ENCODE data around the gene TMEM38B.

GRCh38 chr9:105656131-105656921 lies 38.0 kb upstream of the TMEM38B start:
- TF ChIP-seq CTCF (conservative IDR thresholded peaks at IDR 0.05; ENCODE audit: low read length) (no peak), EZH2phosphoT487 (IDR thresholded peaks at IDR 0.05; ENCODE audit: borderline replicate concordance, low read depth, low read length) (no peak)
